ENCODE results near the gene PSMB5.

The PSMB5 gene

DNA sequence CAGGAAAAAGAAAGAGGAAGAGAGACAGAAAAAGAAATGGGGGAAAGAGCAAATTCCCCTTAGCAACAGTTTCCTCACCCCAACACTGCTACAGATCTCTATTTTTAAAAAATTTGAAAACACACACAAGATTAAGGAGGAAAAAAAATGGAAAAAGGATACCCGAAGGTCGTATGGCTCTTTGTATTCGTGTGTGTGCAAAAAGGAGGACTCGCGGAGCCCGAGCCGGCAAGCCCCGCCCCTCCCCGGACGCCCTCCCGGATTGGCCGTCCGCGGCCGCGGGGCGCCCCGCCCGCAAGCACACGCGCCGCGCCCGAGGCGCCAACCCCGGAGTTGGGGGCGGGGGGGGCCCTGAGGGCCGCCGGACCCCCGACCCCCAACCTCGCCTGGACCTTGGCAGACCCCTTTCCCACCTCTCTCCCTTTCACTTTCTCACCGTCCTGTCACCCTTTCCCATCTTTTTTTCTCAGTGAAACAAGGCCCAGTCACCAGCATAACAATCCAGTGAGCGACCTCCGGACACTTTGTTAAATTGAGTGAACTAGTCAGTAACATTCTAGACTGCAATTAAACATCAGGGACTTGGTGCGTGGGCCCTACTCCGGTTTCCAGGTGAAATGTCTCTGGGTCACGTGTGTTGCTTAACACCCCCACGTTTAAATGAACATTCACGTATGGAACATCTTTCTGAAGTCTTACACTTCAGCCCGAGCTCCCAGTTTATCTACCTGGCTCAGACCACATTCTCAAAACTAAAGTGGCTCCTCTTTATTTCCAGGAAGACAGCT is 24.6 kb downstream of the PSMB5 start, which contains the start of gene C14orf93 (continued):
- TF ChIP-seq, protein P1, sequence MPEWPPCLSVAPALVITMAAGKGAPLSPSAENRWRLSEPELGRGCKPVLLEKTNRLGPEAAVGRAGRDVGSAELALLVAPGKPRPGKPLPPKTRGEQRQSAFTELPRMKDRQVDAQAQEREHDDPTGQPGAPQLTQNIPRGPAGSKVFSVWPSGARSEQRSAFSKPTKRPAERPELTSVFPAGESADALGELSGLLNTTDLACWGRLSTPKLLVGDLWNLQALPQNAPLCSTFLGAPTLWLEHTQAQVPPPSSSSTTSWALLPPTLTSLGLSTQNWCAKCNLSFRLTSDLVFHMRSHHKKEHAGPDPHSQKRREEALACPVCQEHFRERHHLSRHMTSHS (tag by site-specific recombination; IDR thresholded peaks at IDR 0.05), result no peak
- no peak for TF ChIP-seq ZNF521 (tag by site-specific recombination; IDR thresholded peaks at IDR 0.05)
- TF ChIP-seq, protein P2, sequence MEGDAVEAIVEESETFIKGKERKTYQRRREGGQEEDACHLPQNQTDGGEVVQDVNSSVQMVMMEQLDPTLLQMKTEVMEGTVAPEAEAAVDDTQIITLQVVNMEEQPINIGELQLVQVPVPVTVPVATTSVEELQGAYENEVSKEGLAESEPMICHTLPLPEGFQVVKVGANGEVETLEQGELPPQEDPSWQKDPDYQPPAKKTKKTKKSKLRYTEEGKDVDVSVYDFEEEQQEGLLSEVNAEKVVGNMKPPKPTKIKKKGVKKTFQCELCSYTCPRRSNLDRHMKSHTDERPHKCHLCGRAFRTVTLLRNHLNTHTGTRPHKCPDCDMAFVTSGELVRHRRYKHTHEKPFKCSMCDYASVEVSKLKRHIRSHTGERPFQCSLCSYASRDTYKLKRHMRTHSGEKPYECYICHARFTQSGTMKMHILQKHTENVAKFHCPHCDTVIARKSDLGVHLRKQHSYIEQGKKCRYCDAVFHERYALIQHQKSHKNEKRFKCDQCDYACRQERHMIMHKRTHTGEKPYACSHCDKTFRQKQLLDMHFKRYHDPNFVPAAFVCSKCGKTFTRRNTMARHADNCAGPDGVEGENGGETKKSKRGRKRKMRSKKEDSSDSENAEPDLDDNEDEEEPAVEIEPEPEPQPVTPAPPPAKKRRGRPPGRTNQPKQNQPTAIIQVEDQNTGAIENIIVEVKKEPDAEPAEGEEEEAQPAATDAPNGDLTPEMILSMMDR (tag by site-specific recombination; IDR thresholded peaks at IDR 0.05), result no peak
- TF ChIP-seq ZNF664 (tag by site-specific recombination; IDR thresholded peaks at IDR 0.05), result peak; percentile 34; the same call in 1 of the 2 replicates
- no peak for TF ChIP-seq ZNF398 (tag by site-specific recombination; IDR thresholded peaks at IDR 0.05)
- TF ChIP-seq, protein P3, sequence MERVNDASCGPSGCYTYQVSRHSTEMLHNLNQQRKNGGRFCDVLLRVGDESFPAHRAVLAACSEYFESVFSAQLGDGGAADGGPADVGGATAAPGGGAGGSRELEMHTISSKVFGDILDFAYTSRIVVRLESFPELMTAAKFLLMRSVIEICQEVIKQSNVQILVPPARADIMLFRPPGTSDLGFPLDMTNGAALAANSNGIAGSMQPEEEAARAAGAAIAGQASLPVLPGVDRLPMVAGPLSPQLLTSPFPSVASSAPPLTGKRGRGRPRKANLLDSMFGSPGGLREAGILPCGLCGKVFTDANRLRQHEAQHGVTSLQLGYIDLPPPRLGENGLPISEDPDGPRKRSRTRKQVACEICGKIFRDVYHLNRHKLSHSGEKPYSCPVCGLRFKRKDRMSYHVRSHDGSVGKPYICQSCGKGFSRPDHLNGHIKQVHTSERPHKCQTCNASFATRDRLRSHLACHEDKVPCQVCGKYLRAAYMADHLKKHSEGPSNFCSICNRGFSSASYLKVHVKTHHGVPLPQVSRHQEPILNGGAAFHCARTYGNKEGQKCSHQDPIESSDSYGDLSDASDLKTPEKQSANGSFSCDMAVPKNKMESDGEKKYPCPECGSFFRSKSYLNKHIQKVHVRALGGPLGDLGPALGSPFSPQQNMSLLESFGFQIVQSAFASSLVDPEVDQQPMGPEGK (tag by site-specific recombination; IDR thresholded peaks at IDR 0.05), result peak; percentile 99
- TF ChIP-seq HOXA7 (CRISPR knock-in tag; IDR thresholded peaks at IDR 0.05; ENCODE audit: borderline replicate concordance), result no peak
- TF ChIP-seq ZNF423 (tag by site-specific recombination; IDR thresholded peaks at IDR 0.05), result no peak
- TF ChIP-seq GLI2 (tag by site-specific recombination; IDR thresholded peaks at IDR 0.05; ENCODE audit: borderline replicate concordance, low read depth), result no peak
- no peak; the same call in 1 of the 2 replicates for TF ChIP-seq EGR2 (tag by site-specific recombination; IDR thresholded peaks at IDR 0.05; ENCODE audit: low read depth)
- no peak for TF ChIP-seq ZNF677 (tag by site-specific recombination; IDR thresholded peaks at IDR 0.05)
- no peak for TF ChIP-seq ZNF292 (tag by site-specific recombination; IDR thresholded peaks at IDR 0.05; ENCODE audit: borderline replicate concordance, low read depth)
- TF ChIP-seq ZNF174 (tag by site-specific recombination; IDR thresholded peaks at IDR 0.05), result no peak
- TF ChIP-seq BCL11B (tag by site-specific recombination; IDR thresholded peaks at IDR 0.05; ENCODE audit: low read depth), result peak; percentile 61; the same call in 1 of the 2 replicates
- TF ChIP-seq ZBTB8A (tag by site-specific recombination; IDR thresholded peaks at IDR 0.05), result peak; percentile 53; the same call in 1 of the 2 replicates
- no peak for TF ChIP-seq TRIM28 (IDR thresholded peaks at IDR 0.05; ENCODE audit: borderline replicate concordance, low read length)
- no peak for TF ChIP-seq ZNF670 (tag by site-specific recombination; IDR thresholded peaks at IDR 0.05; ENCODE audit: low read depth)
- TF ChIP-seq ZNF785 (tag by site-specific recombination; IDR thresholded peaks at IDR 0.05), result no peak
- no peak for TF ChIP-seq ZBTB1 (tag by site-specific recombination; IDR thresholded peaks at IDR 0.05)
- TF ChIP-seq ZFP3 (tag by site-specific recombination; IDR thresholded peaks at IDR 0.05; ENCODE audit: low read depth), result no peak
- TF ChIP-seq HIC1 (tag by site-specific recombination; IDR thresholded peaks at IDR 0.05), result no peak
- TF ChIP-seq ZNF362 (tag by site-specific recombination; IDR thresholded peaks at IDR 0.05), result no peak; the same call in 1 of the 2 replicates
- no peak for TF ChIP-seq ZSCAN5A (tag by site-specific recombination; IDR thresholded peaks at IDR 0.05)
- no peak for TF ChIP-seq SCRT1 (tag by site-specific recombination; IDR thresholded peaks at IDR 0.05; ENCODE audit: borderline replicate concordance)
- peak; percentile 56; the same call in 1 of the 2 replicates for TF ChIP-seq ZNF324 (tag by site-specific recombination; IDR thresholded peaks at IDR 0.05)
- no peak for TF ChIP-seq ZNF146 (tag by site-specific recombination; IDR thresholded peaks at IDR 0.05)
- peak; percentile 41; the same call in 1 of the 2 replicates for TF ChIP-seq ZNF561 (tag by site-specific recombination; IDR thresholded peaks at IDR 0.05; ENCODE audit: borderline replicate concordance)
- no peak for TF ChIP-seq ZNF112 (tag by site-specific recombination; IDR thresholded peaks at IDR 0.05)

Measured in HEK293 (cell line).